Left ventricle myocardium inferior (tissue), 1 donor: ENCODE data around the gene POLE. TPM values are rescaled to one million over a fixed set of nuclear protein-coding genes. Genes with fewer than 3 reads are reported as not detected.

ENCODE experiments used
- DNase-seq: peaks from one replicate; pipeline ENCODE4 v3.0.0-alpha.2; 2020
- H3K27ac ChIP-seq: fragments of 200-600 bp; replicated peaks from 2 replicates; pipeline ENCODE4 v1.8.0; 2021
- H3K27me3 ChIP-seq: fragments of 200-600 bp; 2 replicates; pipeline ENCODE4 v1.8.0; 2021; ENCODE audit warnings: low read depth
- H3K36me3 ChIP-seq: fragments of 200-600 bp; 2 replicates; pipeline ENCODE4 v1.8.0; 2021
- H3K4me1 ChIP-seq: fragments of 200-600 bp; 2 replicates; pipeline ENCODE4 v1.8.0; 2021
- H3K4me3 ChIP-seq: fragments of 200-600 bp; 2 replicates; pipeline ENCODE4 v1.8.0; 2021; ENCODE audit warnings: mild to moderate bottlenecking, moderate library complexity
- H3K9me3 ChIP-seq: fragments of 200-600 bp; replicated peaks from 2 replicates; pipeline ENCODE4 v1.8.0; 2021
- intact Hi-C: fragments of 100-400 bp; cut with micrococcal nuclease; formaldehyde crosslinking; loops from one replicate; pipeline ENCODE4 v1.11.0; 2022
- total RNA-seq: library from RNA; stranded (reverse); fragmentation: NEBNext Ultra II Directional; extraction: Animal tissue kit (Norgen Biotek cat#: 25700); gene quantifications from one replicate; pipeline ENCODE4 v1.2.1, GENCODE V29; 2021
- TF ChIP-seq, protein P1 (sequence below): fragments of 200-600 bp; IDR thresholded peaks from 2 replicates; pipeline ENCODE4 v1.8.0; 2021; ENCODE audit warnings: antibody characterized with exemption, mild to moderate bottlenecking, borderline replicate concordance
- donor health status: DM: no; HTN: yes; CAD: no; lungs with severe emphysema.

Gene POLE
- total RNA-seq, 1 donor from 2014 or later, result 9.0 TPM

DNA sequence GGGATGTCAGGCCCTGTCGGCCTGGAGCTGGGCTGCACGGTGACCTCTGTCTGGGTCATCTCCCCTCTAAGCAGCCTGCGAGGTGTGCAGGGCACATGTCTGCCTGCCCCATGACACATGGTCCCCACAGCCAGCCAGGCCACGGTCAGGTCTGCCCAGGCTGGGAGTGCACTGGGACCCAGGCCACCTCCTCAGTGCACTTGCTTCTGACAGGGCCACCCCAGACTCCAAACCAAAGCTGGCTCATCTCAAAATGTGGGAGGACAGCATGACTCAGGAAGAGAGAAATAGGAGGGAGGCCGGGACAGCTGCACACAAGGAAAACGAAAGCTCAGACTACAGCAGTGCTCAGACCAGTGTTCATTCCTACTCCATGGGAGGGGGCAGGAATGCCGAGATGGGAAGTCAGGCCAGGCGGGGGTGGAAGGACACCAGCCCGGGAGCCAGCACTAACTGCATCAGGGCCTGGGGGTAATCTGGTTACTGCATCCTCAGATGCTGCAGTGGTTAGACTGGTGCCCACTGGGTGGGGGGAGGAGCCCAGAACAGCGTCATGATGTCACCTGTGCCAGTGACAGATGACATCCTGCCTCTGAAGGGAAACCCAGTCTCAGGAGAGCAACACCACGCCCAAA is 64.6 kb downstream of the POLE start:
- TF ChIP-seq, protein P1, sequence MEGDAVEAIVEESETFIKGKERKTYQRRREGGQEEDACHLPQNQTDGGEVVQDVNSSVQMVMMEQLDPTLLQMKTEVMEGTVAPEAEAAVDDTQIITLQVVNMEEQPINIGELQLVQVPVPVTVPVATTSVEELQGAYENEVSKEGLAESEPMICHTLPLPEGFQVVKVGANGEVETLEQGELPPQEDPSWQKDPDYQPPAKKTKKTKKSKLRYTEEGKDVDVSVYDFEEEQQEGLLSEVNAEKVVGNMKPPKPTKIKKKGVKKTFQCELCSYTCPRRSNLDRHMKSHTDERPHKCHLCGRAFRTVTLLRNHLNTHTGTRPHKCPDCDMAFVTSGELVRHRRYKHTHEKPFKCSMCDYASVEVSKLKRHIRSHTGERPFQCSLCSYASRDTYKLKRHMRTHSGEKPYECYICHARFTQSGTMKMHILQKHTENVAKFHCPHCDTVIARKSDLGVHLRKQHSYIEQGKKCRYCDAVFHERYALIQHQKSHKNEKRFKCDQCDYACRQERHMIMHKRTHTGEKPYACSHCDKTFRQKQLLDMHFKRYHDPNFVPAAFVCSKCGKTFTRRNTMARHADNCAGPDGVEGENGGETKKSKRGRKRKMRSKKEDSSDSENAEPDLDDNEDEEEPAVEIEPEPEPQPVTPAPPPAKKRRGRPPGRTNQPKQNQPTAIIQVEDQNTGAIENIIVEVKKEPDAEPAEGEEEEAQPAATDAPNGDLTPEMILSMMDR, result no peak
- H3K27me3 ChIP-seq, result peaks cover 37% of the 10 kb centered on the region
- peak overlapping the region; percentile 2 for H3K27ac ChIP-seq
- H3K36me3 ChIP-seq, result peaks cover 20% of the 10 kb centered on the region
- H3K4me3 ChIP-seq, result peak overlapping the region; percentile 29
- H3K9me3 ChIP-seq, result peaks cover under 1% of the 10 kb centered on the region
- peaks cover 20% of the 10 kb centered on the region for H3K4me1 ChIP-seq
- DNase-seq, result no peak
- intact Hi-C loops, result no loop called here

DNA sequence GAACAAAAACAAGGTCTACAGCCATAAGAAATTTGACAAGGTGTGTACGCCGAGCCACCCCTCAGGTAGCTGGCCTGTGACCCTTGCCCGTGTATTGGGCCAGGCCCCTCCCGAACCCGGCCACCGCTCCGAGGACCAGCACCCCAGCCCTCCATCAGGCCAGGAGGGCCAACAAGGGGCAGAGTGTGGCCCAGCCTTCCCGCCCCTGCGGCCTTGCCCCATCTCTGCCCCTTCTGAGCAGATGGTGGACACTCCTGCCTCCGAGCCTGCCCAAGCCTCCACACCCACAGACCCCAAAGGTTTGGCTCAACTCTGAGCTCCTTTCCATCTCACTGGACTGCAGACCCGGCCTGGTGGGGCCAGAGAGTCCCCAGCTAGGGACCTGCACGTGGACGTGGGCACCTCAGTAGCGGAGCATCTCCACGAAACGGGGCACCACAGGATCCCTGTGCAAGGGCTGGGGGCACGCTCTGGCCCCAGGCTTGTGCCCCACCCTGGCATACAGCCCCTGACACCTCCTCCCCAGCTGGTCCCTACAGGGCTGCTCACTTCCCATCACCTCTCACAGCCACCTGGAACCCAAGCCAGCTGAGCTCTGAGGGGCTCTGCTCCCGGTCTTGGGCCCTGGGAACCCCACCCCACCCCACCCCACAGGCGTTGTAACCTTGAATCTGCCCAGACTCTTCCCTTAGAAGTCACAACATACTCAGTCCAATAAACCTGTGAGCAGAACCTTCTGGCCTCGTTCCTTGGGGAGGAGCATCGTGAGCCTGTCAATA is 65.3 kb downstream of the POLE start:
- Histone ChIP-seq H3K36me3 (peaks cover 23% of the 10 kb centered on the region), H3K9me3 (peaks cover 8% of the 10 kb centered on the region), H3K4me3 (no peak overlapping the region), H3K27ac (no peak overlapping the region), H3K27me3 (peaks cover 45% of the 10 kb centered on the region), H3K4me1 (peaks cover 20% of the 10 kb centered on the region)
- DNase-seq, result no peak
- intact Hi-C loops, result no loop called here
- TF ChIP-seq, protein P1, result no peak

DNA sequence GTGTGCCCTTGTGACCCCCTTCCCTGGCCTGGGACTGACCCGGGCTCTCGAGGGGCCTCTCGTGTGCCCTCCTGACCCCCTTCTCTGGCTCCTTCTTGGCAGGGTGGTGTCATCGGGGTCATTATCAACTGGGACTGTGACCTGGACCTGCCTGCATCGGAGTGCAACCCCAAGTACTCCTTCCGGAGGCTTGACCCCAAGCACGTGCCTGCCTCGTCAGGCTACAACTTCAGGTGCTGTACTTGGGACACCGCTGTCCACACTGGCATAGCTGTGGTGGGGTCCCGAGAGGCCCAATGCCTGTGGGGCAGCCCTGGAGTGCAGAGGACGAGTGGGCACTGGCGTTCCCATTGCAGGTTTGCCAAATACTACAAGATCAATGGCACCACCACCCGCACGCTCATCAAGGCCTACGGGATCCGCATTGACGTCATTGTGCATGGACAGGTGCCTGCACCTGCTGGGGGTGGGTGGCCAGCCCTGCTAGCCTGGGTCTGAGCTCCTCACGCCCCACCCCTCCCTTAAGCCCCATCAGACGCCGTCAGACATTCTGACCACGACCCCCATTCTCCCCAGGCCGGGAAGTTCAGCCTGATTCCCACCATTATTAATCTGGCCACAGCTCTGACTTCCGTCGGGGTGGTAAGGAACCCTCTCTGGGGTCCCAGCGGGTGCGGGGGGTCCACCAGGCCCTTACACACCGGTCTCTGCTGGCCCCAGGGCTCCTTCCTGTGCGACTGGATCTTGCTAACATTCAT is 66.1 kb downstream of the POLE start:
- intact Hi-C loops, result no loop called here
- peaks cover 23% of the 10 kb centered on the region for H3K36me3 ChIP-seq
- no peak for DNase-seq
- peaks cover 15% of the 10 kb centered on the region for H3K9me3 ChIP-seq
- H3K4me3 ChIP-seq, result no peak overlapping the region
- no peak overlapping the region for H3K27ac ChIP-seq
- peaks cover 20% of the 10 kb centered on the region for H3K4me1 ChIP-seq
- TF ChIP-seq, protein P1, result no peak
- peaks cover 52% of the 10 kb centered on the region for H3K27me3 ChIP-seq

DNA sequence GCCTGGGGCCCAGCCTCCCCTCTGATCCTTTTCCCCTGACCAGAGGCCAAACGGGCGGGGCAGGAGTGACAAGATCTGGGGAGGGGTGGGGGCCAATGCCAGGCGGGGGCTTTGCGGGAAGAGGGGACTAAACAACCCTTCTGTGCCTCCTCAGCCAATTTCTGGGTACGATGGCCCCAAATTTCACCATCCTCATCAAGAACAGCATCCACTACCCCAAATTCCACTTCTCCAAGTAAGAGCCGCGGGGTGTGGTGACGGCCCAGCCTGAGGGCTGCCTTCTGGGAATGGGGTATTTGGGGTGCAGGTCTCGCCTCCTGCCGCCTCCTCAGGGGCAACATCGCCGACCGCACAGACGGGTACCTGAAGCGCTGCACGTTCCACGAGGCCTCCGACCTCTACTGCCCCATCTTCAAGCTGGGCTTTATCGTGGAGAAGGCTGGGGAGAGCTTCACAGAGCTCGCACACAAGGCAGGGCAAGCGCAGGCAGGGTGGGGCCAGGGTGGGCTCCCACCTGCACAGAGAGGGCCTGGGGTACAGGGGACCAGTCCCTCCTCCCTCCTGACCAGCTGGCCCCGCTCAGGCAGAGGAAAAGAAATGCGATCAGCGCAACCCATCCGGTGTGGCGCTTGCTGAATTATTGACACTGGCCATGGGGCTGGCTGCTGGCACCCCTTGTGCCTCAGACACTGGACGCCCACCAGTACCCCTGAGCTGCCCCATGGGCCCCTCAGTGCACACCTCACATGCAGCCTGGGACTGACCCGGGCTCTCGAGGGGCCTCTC is 66.8 kb downstream of the POLE start:
- TF ChIP-seq, protein P1, result no peak
- H3K4me3 ChIP-seq, result no peak overlapping the region
- intact Hi-C loops, result no loop called here
- no peak for DNase-seq
- peaks cover 16% of the 10 kb centered on the region for H3K9me3 ChIP-seq
- peaks cover 20% of the 10 kb centered on the region for H3K4me1 ChIP-seq
- peaks cover 60% of the 10 kb centered on the region for H3K27me3 ChIP-seq
- no peak overlapping the region for H3K27ac ChIP-seq
- H3K36me3 ChIP-seq, result peaks cover 18% of the 10 kb centered on the region
